Spleen (tissue), 11 donors: ENCODE measurements around the gene OR52N2. TPM values are rescaled to one million over a fixed set of nuclear protein-coding genes. Genes with fewer than 3 reads are reported as not detected.

Source experiments
- DNase-seq: peaks from one replicate; pipeline ENCODE4 v3.0.0-alpha.2; 2020
- H3K27ac ChIP-seq, 8 donors: fragments of 200-600 bp; sonication (generic) in 7 of 8; 1 replicate in 4 of 8; 2 replicates in 4 of 8; pipeline versions ENCODE4 v1.5.0 to v1.8.0; 2016 to 2021; ENCODE audit warnings: inconsistent platforms in 4 of 8, mild to moderate bottlenecking in 4 of 8, moderate library complexity in 1 of 8
- H3K27me3 ChIP-seq, 7 donors: fragments of 200-600 bp; sonication (generic) in 6 of 7; replicated peaks in 1 of 7; 1 replicate in 4 of 7; 2 replicates in 3 of 7; pipeline versions ENCODE4 v1.5.0 to v1.8.0; 2016 to 2021; ENCODE audit warnings: inconsistent platforms in 3 of 7, mild to moderate bottlenecking in 1 of 7
- H3K36me3 ChIP-seq, 6 donors: fragments of 200-600 bp; sonication (generic) in 5 of 6; 1 replicate in 4 of 6; 2 replicates in 2 of 6; pipeline versions ENCODE4 v1.5.0 to v1.8.0; 2016 to 2021; ENCODE audit warnings: inconsistent platforms in 2 of 6
- H3K4me1 ChIP-seq, 6 donors: fragments of 200-600 bp; sonication (generic) in 5 of 6; 1 replicate in 3 of 6; 2 replicates in 3 of 6; pipeline versions ENCODE4 v1.5.0 to v1.8.0; 2016 to 2021; ENCODE audit warnings: inconsistent platforms in 3 of 6
- H3K4me3 ChIP-seq, 8 donors: fragments of 200-600 bp; sonication (generic) in 7 of 8; 1 replicate in 4 of 8; 2 replicates in 4 of 8; pipeline versions ENCODE4 v1.5.0 to v1.8.0; 2016 to 2021; ENCODE audit warnings: inconsistent platforms in 4 of 8, mild to moderate bottlenecking in 4 of 8, moderate library complexity in 2 of 8
- H3K9me3 ChIP-seq, 8 donors: fragments of 200-600 bp; sonication (generic) in 7 of 8; 1 replicate in 4 of 8; 2 replicates in 4 of 8; pipeline versions ENCODE4 v1.5.0 to v1.8.0; 2016 to 2021; ENCODE audit warnings: inconsistent platforms in 4 of 8
- POLR2A ChIP-seq, 3 donors: fragments of 450-650 bp; IDR thresholded peaks; one replicate each; pipeline ENCODE4 v1.5.1; 2017; ENCODE audit warnings: antibody characterized with exemption in 3 of 3, mild to moderate bottlenecking in 1 of 3
- POLR2AphosphoS5 ChIP-seq, 3 donors: sonication (generic); formaldehyde crosslinking; IDR thresholded peaks; one replicate each; pipeline ENCODE4 v1.5.1; 2017; ENCODE audit warnings: antibody characterized with exemption in 3 of 3
- WGBS, 5 donors: extraction: QIAGEN DNeasy Blood & Tissue Kit in 3 of 5; methylation state at CpG; one replicate each; pipeline versions ENCODE4 v1.1.5 to v1.1.7; 2013 to 2018; 5-methylcytosine and 5-hydroxymethylcytosine counted together
- intact Hi-C: fragments of 100-400 bp; cut with DNase I; formaldehyde crosslinking; loops from one replicate; pipeline ENCODE4 v1.15.0; 2023; ENCODE audit warnings: low total_unique reads
- polyA plus RNA-seq, 3 donors: library from polyadenylated mRNA; stranded (reverse); fragments of 200-250 nt; gene quantifications; one replicate each; pipeline ENCODE4 v1.2.1, GENCODE V29; 2013
- total RNA-seq, 7 donors: library from RNA; depleted of rRNA in 3 of 7; stranded (reverse); fragments of >200 nt in 3 of 7; fragmentation: NEBNext Ultra II Directional in 4 of 7; extraction: Animal tissue kit (Norgen Biotek cat#: 25700) in 4 of 7; gene quantifications; one replicate each; pipeline versions ENCODE4 v1.1.0 to v1.2.1, GENCODE V29; 2016 to 2021
- TF ChIP-seq, protein P1 (sequence below), 11 experiments: fragments of 200-600 bp in 7 of 11; fragments of 450-650 bp in 4 of 11; sonication (generic) in 4 of 11; IDR thresholded peaks in 8 of 11; conservative IDR thresholded peaks in 3 of 11; 1 replicate in 7 of 11; 2 replicates in 4 of 11; pipeline versions ENCODE4 v1.4.0 to v1.8.0; 2016 to 2021; ENCODE audit warnings: antibody characterized with exemption in 11 of 11, inconsistent platforms in 4 of 11, mild to moderate bottlenecking in 1 of 11
- donor health status: healthy with polysubstance abuse.
- donor health status: DM: no; HTN: no; CAD: no; lungs with moderate emphysema.
- donor health status: DM: no; HTN: no; CAD: no.
- donor health status: Bipolar disorder and iron deficiency.
- donor health status: healthy.
- donor health status: DM: no; HTN: no; CAD: no.
- donor health status: DM: yes; HTN: yes; CAD: no.

OR52N2 gene
- total and polyA plus RNA-seq, 10 donors = 0.67 TPM; not detected in 9

- H3K4me3 ChIP-seq = no peak overlapping the region
- DNase-seq = no peak
- peaks cover 0 to 8% (median 0%) of the 10 kb centered on the region in 8 donors for H3K9me3 ChIP-seq
- TF ChIP-seq, protein P1, sequence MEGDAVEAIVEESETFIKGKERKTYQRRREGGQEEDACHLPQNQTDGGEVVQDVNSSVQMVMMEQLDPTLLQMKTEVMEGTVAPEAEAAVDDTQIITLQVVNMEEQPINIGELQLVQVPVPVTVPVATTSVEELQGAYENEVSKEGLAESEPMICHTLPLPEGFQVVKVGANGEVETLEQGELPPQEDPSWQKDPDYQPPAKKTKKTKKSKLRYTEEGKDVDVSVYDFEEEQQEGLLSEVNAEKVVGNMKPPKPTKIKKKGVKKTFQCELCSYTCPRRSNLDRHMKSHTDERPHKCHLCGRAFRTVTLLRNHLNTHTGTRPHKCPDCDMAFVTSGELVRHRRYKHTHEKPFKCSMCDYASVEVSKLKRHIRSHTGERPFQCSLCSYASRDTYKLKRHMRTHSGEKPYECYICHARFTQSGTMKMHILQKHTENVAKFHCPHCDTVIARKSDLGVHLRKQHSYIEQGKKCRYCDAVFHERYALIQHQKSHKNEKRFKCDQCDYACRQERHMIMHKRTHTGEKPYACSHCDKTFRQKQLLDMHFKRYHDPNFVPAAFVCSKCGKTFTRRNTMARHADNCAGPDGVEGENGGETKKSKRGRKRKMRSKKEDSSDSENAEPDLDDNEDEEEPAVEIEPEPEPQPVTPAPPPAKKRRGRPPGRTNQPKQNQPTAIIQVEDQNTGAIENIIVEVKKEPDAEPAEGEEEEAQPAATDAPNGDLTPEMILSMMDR (IDR thresholded peaks at IDR 0.05 in 8 of 11, conservative IDR thresholded peaks at IDR 0.05 in 3 of 11) = no peak
- TF ChIP-seq POLR2A (IDR thresholded peaks at IDR 0.05) (no peak), POLR2AphosphoS5 (IDR thresholded peaks at IDR 0.05) (no peak)
- intact Hi-C loops = no loop called here
- 79 to 95% (median 88%) methylated on average over 2 of the region's 2 CpGs for WGBS, 5 donors
- peaks cover 0 to 5% (median 0%) of the 10 kb centered on the region in 7 donors for H3K27me3 ChIP-seq
- no peak overlapping the region for H3K27ac ChIP-seq
- no peaks in the 10 kb centered on the region for H3K4me1 ChIP-seq
- no peaks in the 10 kb centered on the region for H3K36me3 ChIP-seq
Observed at GRCh38 chr11:5865826-5866225, 57.1 kb downstream of the OR52N2 start.

Other genes starting within 250 kb of the OR52N2 start
- not detected for gene OR52B6, start 228.0 kb upstream of the OR52N2 start, total RNA-seq
- not detected for gene OR52B6, start 228.0 kb upstream of the OR52N2 start, polyA plus RNA-seq
- gene TRIM6, start 212.3 kb upstream of the OR52N2 start, total RNA-seq = 1 to 10 TPM; 1.4 to 6.1 (median 4.3) TPM
- gene TRIM6, start 212.3 kb upstream of the OR52N2 start, polyA plus RNA-seq = 1 to 10 TPM in 2 of 3 donors, under 1 TPM in 1; 0.72 to 2.7 (median 1.1) TPM
- 10 to 100 TPM; 13.7 to 21.8 (median 17.7) TPM for gene TRIM34, start 183.9 kb upstream of the OR52N2 start, total RNA-seq
- 10 to 100 TPM in 2 of 3 donors, 1 to 10 TPM in 1; 9.5 to 14.0 (median 10.5) TPM for gene TRIM34, start 183.9 kb upstream of the OR52N2 start, polyA plus RNA-seq
- 10 to 100 TPM; 31.1 to 44.3 (median 34.2) TPM for gene TRIM5, start 123.8 kb upstream of the OR52N2 start, total RNA-seq
- gene TRIM5, start 123.8 kb upstream of the OR52N2 start, polyA plus RNA-seq = 10 to 100 TPM in 1 of 3 donors, 1 to 10 TPM in 2; 7.8 to 13.6 (median 9.0) TPM
- 100 to 1,000 TPM; 232 to 336 (median 282) TPM for gene TRIM22, start 119.1 kb upstream of the OR52N2 start, total RNA-seq
- gene TRIM22, start 119.1 kb upstream of the OR52N2 start, polyA plus RNA-seq = 100 to 1,000 TPM; 152 to 169 (median 162) TPM
- gene OR56B1, start 72.5 kb upstream of the OR52N2 start, total RNA-seq = 1 to 10 TPM in 4 of 7 donors, under 1 TPM in 3; 0.27 to 1.8 (median 1.0) TPM
- under 1 TPM; 0.06 to 0.11 (median 0.08) TPM for gene OR56B1, start 72.5 kb upstream of the OR52N2 start, polyA plus RNA-seq
- 1 to 10 TPM in 6 of 7 donors, under 1 TPM in 1; 0.91 to 6.0 (median 1.6) TPM for gene OR52N4, start 54.7 kb upstream of the OR52N2 start, total RNA-seq
- gene OR52N4, start 54.7 kb upstream of the OR52N2 start, polyA plus RNA-seq = 1 to 10 TPM in 2 of 3 donors, under 1 TPM in 1; 0.99 to 3.7 (median 1.1) TPM
- gene OR52N5, start 25.6 kb upstream of the OR52N2 start, total RNA-seq = not detected
- gene OR52N5, start 25.6 kb upstream of the OR52N2 start, polyA plus RNA-seq = not detected
- not detected for gene OR52N1, start 17.7 kb upstream of the OR52N2 start, total RNA-seq
- not detected for gene OR52N1, start 17.7 kb upstream of the OR52N2 start, polyA plus RNA-seq
- gene OR52E6, start 33.0 kb downstream of the OR52N2 start, total RNA-seq = not detected
- not detected for gene OR52E6, start 33.0 kb downstream of the OR52N2 start, polyA plus RNA-seq
- gene OR52E8, start 48.8 kb downstream of the OR52N2 start, total RNA-seq = not detected
- not detected for gene OR52E8, start 48.8 kb downstream of the OR52N2 start, polyA plus RNA-seq
- gene OR52E4, start 71.7 kb downstream of the OR52N2 start, total RNA-seq = not detected
- gene OR52E4, start 71.7 kb downstream of the OR52N2 start, polyA plus RNA-seq = not detected
- gene OR52E5, start 84.3 kb downstream of the OR52N2 start, total RNA-seq = not detected
- not detected for gene OR52E5, start 84.3 kb downstream of the OR52N2 start, polyA plus RNA-seq
- gene OR56A3, start 133.3 kb downstream of the OR52N2 start, total RNA-seq = not detected
- gene OR56A3, start 133.3 kb downstream of the OR52N2 start, polyA plus RNA-seq = not detected
- gene OR56A5, start 159.6 kb downstream of the OR52N2 start, total RNA-seq = not detected
- gene OR56A5, start 159.6 kb downstream of the OR52N2 start, polyA plus RNA-seq = not detected
- not detected for gene OR52L1, start 178.1 kb downstream of the OR52N2 start, total RNA-seq
- not detected for gene OR52L1, start 178.1 kb downstream of the OR52N2 start, polyA plus RNA-seq
- under 1 TPM in 2 of 7 donors, not detected in 5; 0.07 to 0.11 TPM for gene OR56A4, start 198.0 kb downstream of the OR52N2 start, total RNA-seq
- not detected for gene OR56A4, start 198.0 kb downstream of the OR52N2 start, polyA plus RNA-seq
- gene OR56A1, start 221.8 kb downstream of the OR52N2 start, total RNA-seq = under 1 TPM in 3 of 7 donors, not detected in 4; 0.09 to 0.19 (median 0.13) TPM
- not detected for gene OR56A1, start 221.8 kb downstream of the OR52N2 start, polyA plus RNA-seq